Measurements from ENCODE around the gene ZYX. TPM values are rescaled to one million over a fixed set of nuclear protein-coding genes. Genes with fewer than 3 reads are reported as not detected.
"Not testable (repeated sequence)": the region's sequence is repeated elsewhere in the genome, so short reads cannot be mapped to it uniquely, and the experiment has no call there.

The ZYX gene
- total RNA-seq, 1 experiment from 2014 or later, result 12.0 TPM

DNA sequence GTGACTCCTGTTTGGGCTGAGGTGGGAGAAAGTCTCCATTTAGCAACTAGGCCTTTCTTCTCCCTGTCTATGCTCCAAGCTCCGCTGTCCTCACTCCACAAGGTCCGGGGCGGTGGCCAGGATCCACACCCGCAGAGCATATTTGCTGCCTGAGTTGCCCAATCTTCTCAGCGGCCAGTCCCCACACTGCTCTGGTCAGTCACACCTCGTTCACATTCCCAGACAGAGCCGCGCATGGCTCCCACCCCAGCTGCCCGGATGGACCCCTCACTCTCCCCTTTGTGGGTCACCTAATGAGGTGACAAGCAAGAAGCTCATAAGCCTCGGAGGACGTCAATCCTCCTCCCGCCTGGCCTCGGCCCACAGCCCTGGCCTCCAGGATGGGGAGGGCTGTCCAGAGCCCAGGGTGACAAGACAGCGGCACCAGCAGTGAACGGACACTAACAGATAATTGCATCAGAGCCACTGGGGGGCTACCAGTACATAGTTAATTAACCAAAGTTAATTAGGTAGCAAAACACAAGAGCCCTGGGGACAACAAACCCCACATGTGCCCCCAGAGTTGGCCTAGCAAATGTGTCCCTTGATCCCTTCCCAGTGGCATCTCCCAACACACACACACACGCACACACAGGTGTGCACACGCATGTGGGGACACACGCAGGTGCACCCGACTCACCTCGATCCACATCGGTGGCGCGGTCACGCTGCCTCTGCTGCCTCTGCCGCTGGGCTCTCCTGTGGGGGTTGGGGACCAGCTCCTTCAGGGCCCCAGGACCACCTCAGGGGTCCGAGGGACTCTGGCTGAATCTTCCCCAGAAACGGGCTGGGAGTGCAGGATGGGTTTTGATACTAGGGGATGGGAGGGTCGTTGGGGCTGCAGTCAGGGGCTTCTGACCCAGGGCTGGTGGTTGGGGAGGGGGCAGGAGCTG lies 15.7 kb downstream of the ZYX start:
- Histone ChIP-seq H3K27ac (ENCODE audit: low read length) (no peak overlapping the region), H3K4me2 (ENCODE audit: low read depth, low read length, poor library complexity, severe bottlenecking) (no peak overlapping the region), H3K27me3 (ENCODE audit: low read length) (no peaks in the 10 kb centered on the region), H3K9me3 (ENCODE audit: low read length) (no peaks in the 10 kb centered on the region), H3K4me1 (ENCODE audit: low read length) (no peaks in the 10 kb centered on the region), H3K4me3 (ENCODE audit: low read length) (no peak overlapping the region), H3K79me2 (ENCODE audit: low read length) (no peaks in the 10 kb centered on the region), H4K20me1 (ENCODE audit: insufficient read depth, low read depth, low read length) (no peaks in the 10 kb centered on the region), H3K9me2 (replicated peaks; ENCODE audit: insufficient read depth, low read length) (no peaks in the 10 kb centered on the region), H3K36me3 (ENCODE audit: insufficient read depth, low read length) (no peaks in the 10 kb centered on the region), H2AFZ (ENCODE audit: low read length) (no peak overlapping the region), H3K9ac (ENCODE audit: low read length) (no peak overlapping the region)
- DNase-seq, result no peak

DNA sequence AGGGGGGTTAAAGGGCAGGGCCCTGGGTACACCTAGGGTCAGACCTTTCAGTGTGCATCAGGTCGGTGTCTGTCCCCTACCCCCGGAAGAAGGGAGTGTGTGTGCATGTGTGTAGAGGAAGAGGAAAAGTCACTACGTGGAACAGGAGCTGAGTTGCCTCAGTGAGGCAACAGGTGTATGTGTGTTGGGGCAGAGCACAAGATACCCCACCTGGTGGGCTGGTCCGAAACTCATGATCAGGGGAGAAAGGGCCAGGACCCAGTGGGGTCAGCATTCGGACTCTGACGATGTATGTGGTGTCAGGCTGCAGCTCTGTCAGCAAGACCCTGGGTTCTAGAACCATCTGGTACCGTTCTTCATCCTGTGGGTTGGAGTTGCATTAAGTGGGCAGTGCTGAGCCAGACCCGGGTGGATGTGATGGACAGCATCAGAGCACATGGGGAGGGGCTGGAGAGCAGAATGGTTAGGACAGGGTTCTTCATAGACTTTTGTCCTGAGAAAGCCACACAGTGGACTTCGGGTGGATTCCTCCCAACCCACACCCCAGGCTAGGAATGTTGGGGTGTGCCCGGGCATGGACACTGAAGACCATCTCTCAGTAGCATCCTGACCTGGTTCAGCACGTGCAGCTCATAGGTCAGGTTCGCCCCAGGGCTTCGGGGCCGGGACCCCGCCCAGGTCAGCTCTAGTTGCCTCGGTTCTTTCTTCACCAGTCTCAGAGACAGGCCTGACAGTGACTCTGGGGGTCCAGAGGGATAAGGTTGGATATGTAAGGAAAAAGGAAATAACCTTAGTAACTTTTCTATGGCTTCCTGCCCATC lies 16.8 kb downstream of the ZYX start:
- Histone ChIP-seq H3K9me2 (replicated peaks; ENCODE audit: insufficient read depth, low read length) (no peaks in the 10 kb centered on the region), H3K27ac (ENCODE audit: low read length) (no peak overlapping the region), H3K4me3 (ENCODE audit: low read length) (no peak overlapping the region), H3K9me3 (ENCODE audit: low read length) (no peaks in the 10 kb centered on the region), H3K27me3 (ENCODE audit: low read length) (no peaks in the 10 kb centered on the region), H3K4me1 (ENCODE audit: low read length) (no peaks in the 10 kb centered on the region), H3K9ac (ENCODE audit: low read length) (no peak overlapping the region), H3K36me3 (ENCODE audit: insufficient read depth, low read length) (no peaks in the 10 kb centered on the region), H3K79me2 (ENCODE audit: low read length) (no peaks in the 10 kb centered on the region), H4K20me1 (ENCODE audit: insufficient read depth, low read depth, low read length) (no peaks in the 10 kb centered on the region), H3K4me2 (ENCODE audit: low read depth, low read length, poor library complexity, severe bottlenecking) (no peak overlapping the region), H2AFZ (ENCODE audit: low read length) (no peak overlapping the region)
- DNase-seq, result no peak

DNA sequence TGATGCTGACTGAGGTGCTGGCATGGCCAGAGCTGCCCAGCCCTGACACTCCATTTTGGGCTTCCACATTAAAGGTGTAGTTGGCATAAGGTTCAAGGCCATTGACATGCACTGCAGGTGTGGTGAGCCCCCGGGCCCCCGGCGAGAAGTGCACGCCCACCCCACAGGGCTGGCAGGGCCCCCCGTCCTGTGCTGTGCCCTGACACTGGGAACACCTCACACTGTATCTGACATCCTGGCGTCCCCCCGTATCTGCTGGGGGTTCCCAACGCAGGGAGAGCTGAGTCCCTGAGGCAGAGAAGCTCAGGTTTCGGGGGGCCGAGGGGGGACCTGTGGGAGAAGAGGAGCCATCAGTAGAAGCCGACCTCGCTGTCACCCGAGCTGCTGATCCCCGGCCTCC lies 17.5 kb downstream of the ZYX start:
- H3K4me2 ChIP-seq (ENCODE audit: low read depth, low read length, poor library complexity, severe bottlenecking), result no peak overlapping the region
- no peaks in the 10 kb centered on the region for H3K9me2 ChIP-seq (replicated peaks; ENCODE audit: insufficient read depth, low read length)
- DNase-seq, result no peak
- no peaks in the 10 kb centered on the region for H3K9me3 ChIP-seq (ENCODE audit: low read length)
- no peaks in the 10 kb centered on the region for H3K36me3 ChIP-seq (ENCODE audit: insufficient read depth, low read length)
- H3K4me1 ChIP-seq (ENCODE audit: low read length), result no peaks in the 10 kb centered on the region
- H3K4me3 ChIP-seq (ENCODE audit: low read length), result no peak overlapping the region
- no peaks in the 10 kb centered on the region for H4K20me1 ChIP-seq (ENCODE audit: insufficient read depth, low read depth, low read length)
- H3K9ac ChIP-seq (ENCODE audit: low read length), result no peak overlapping the region
- no peaks in the 10 kb centered on the region for H3K27me3 ChIP-seq (ENCODE audit: low read length)
- H3K79me2 ChIP-seq (ENCODE audit: low read length), result no peaks in the 10 kb centered on the region
- no peak overlapping the region for H2AFZ ChIP-seq (ENCODE audit: low read length)
- H3K27ac ChIP-seq (ENCODE audit: low read length), result no peak overlapping the region

DNA sequence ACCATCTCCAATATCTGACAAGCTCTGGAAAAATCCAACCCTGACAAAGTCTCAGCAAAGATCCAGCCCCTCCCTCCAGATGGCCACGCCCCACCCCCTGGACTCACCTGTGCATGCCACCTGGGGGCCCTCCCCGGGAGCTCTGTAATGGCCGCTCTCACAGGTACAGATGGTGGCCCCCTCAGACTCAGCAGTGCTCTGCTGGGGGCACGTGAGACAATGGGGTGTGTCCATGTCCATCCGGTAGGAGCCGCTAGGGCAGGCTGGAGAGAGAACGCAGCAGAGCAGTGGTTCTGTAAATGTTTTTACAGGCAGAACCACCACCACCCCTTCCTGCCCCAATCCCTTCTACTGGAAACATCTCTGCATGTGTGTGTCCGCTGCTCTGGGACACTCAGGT lies 18.0 kb downstream of the ZYX start:
- Histone ChIP-seq H3K79me2 (ENCODE audit: low read length) (no peaks in the 10 kb centered on the region), H4K20me1 (ENCODE audit: insufficient read depth, low read depth, low read length) (no peaks in the 10 kb centered on the region), H2AFZ (ENCODE audit: low read length) (no peak overlapping the region), H3K27me3 (ENCODE audit: low read length) (no peaks in the 10 kb centered on the region), H3K4me2 (ENCODE audit: low read depth, low read length, poor library complexity, severe bottlenecking) (no peak overlapping the region), H3K9me3 (ENCODE audit: low read length) (no peaks in the 10 kb centered on the region), H3K27ac (ENCODE audit: low read length) (no peak overlapping the region), H3K9ac (ENCODE audit: low read length) (no peak overlapping the region), H3K9me2 (replicated peaks; ENCODE audit: insufficient read depth, low read length) (no peaks in the 10 kb centered on the region), H3K4me3 (ENCODE audit: low read length) (no peak overlapping the region), H3K4me1 (ENCODE audit: low read length) (no peaks in the 10 kb centered on the region), H3K36me3 (ENCODE audit: insufficient read depth, low read length) (no peaks in the 10 kb centered on the region)
- DNase-seq, result no peak

DNA sequence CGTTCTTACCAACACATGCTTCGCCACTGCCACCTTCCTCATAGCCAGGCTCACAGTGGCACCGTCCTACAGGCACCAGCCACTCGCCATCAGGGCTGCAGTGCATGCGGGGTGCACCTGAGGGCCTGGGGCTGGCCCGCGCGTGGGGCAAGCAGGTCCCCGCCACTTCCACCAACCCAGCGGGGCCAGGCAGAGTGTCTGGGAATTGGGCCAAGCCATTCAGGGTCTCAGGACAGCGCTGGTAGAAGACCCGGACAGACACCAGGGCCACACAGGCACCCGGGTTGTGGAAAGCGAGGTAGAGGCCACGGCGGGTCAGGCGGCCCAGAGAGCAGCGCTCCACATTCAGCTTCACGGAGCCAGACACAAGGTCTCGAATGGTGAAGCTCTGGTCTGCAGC lies 18.5 kb downstream of the ZYX start:
- Histone ChIP-seq H4K20me1 (ENCODE audit: insufficient read depth, low read depth, low read length) (no peaks in the 10 kb centered on the region), H3K9me2 (replicated peaks; ENCODE audit: insufficient read depth, low read length) (no peaks in the 10 kb centered on the region), H3K27me3 (ENCODE audit: low read length) (no peaks in the 10 kb centered on the region), H3K9ac (ENCODE audit: low read length) (no peak overlapping the region), H2AFZ (ENCODE audit: low read length) (no peak overlapping the region), H3K4me3 (ENCODE audit: low read length) (no peak overlapping the region), H3K36me3 (ENCODE audit: insufficient read depth, low read length) (no peaks in the 10 kb centered on the region), H3K4me1 (ENCODE audit: low read length) (no peaks in the 10 kb centered on the region), H3K79me2 (ENCODE audit: low read length) (no peaks in the 10 kb centered on the region), H3K27ac (ENCODE audit: low read length) (no peak overlapping the region), H3K9me3 (ENCODE audit: low read length) (no peaks in the 10 kb centered on the region), H3K4me2 (ENCODE audit: low read depth, low read length, poor library complexity, severe bottlenecking) (no peak overlapping the region)
- no peak for DNase-seq

DNA sequence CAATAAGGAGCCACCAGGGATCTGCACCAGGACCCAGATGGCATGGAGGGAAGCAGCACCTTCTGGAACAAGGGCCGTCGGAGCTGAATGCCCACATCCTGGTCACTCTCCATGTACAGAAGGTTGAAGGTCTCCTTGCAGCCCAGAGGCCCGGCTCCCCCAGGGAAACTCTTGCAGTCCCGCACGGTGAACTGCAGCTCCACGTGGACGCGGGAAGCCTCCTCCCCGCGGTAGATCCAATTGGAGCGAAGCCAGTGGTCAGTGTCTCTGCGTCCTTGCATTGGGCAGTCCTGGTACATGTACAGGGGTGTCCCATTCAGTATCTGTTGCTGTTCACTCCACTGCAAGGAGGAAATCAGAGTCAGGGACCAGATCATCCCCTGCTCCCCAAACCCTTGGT lies 20.1 kb downstream of the ZYX start:
- H3K4me2 ChIP-seq (ENCODE audit: low read depth, low read length, poor library complexity, severe bottlenecking), result no peak overlapping the region
- H3K36me3 ChIP-seq (ENCODE audit: insufficient read depth, low read length), result no peaks in the 10 kb centered on the region
- no peak overlapping the region for H3K4me3 ChIP-seq (ENCODE audit: low read length)
- H4K20me1 ChIP-seq (ENCODE audit: insufficient read depth, low read depth, low read length), result no peaks in the 10 kb centered on the region
- no peaks in the 10 kb centered on the region for H3K79me2 ChIP-seq (ENCODE audit: low read length)
- H2AFZ ChIP-seq (ENCODE audit: low read length), result no peak overlapping the region
- no peaks in the 10 kb centered on the region for H3K9me3 ChIP-seq (ENCODE audit: low read length)
- no peak overlapping the region for H3K27ac ChIP-seq (ENCODE audit: low read length)
- H3K9me2 ChIP-seq (replicated peaks; ENCODE audit: insufficient read depth, low read length), result no peaks in the 10 kb centered on the region
- DNase-seq, result no peak
- H3K27me3 ChIP-seq (ENCODE audit: low read length), result no peaks in the 10 kb centered on the region
- H3K9ac ChIP-seq (ENCODE audit: low read length), result no peak overlapping the region
- no peaks in the 10 kb centered on the region for H3K4me1 ChIP-seq (ENCODE audit: low read length)

DNA sequence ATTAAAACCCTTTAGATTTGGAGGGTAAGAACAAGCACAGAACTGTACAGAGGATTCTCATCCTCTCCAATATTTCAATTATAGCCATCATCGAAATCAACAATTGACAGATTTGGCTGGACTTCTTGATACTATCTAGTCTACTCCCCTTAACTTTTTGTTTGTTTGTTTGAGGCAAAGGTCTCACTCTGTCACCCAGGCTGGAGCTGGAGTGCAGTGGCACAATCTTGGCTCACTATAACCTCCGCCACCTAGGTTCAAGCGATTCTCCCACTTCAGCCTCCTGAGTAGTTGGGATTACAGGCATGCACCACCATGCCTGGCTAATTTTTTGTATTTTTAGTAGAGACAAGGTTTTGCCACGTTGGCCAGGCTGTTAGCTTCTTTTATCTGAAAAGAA lies 21.1 kb downstream of the ZYX start:
- not testable (repeated sequence) for H3K79me2 ChIP-seq (ENCODE audit: low read length); H3K9me2 ChIP-seq (replicated peaks; ENCODE audit: insufficient read depth, low read length); H3K4me2 ChIP-seq (ENCODE audit: low read depth, low read length, poor library complexity, severe bottlenecking); H2AFZ ChIP-seq (ENCODE audit: low read length); H3K36me3 ChIP-seq (ENCODE audit: insufficient read depth, low read length); DNase-seq; H4K20me1 ChIP-seq (ENCODE audit: insufficient read depth, low read depth, low read length); H3K9me3 ChIP-seq (ENCODE audit: low read length); H3K27me3 ChIP-seq (ENCODE audit: low read length); H3K27ac ChIP-seq (ENCODE audit: low read length); H3K4me3 ChIP-seq (ENCODE audit: low read length); H3K4me1 ChIP-seq (ENCODE audit: low read length); H3K9ac ChIP-seq (ENCODE audit: low read length)

DNA sequence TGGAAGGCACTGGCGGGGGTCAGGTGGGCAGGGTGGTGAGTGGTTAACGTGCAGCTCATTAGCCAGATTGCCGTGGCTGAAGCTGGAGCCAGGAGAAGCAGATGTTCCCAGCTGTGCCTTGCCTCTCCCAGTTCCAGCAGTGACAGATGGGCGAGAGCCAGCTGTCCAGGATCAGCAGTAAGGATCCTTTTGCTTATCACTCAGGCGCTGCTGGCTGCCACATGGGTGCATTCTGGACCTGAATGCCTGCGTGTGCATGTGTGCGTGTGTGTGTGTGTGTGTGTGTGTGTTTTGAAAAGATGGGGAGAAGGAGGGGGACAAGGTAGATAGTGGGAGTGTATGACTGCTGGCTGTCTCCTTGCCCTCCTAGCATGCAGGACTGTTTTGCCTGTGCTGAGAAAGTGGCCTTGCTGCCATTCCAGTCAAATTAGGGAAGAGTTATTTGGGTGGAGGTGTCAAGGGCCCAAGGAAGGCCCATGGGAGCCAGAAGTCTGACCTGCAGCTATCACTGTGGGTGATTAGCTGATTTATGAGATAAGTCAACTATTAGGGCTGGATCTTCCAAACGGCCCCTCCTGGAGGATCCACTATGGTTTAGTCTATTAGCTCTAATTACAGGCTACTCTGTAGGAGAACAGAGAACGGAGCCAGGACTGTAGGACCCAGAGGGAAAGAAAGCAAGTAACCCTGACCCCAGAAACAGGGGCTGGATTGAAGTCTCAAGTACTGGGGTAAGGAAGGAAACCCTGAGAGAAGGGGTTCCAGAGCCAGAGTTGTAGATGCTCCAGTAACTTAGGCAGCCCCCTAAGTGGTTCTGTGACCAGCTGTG lies 24.2 kb downstream of the ZYX start:
- Histone ChIP-seq H2AFZ (ENCODE audit: low read length) (no peak overlapping the region), H3K4me2 (ENCODE audit: low read depth, low read length, poor library complexity, severe bottlenecking) (no peak overlapping the region), H3K4me1 (ENCODE audit: low read length) (peaks cover 3% of the 10 kb centered on the region)

More for the DNA sequence above, 24.2 kb downstream of the ZYX start:
- Histone ChIP-seq H3K27ac (ENCODE audit: low read length) (no peak overlapping the region), H3K79me2 (ENCODE audit: low read length) (no peaks in the 10 kb centered on the region), H3K4me3 (ENCODE audit: low read length) (no peak overlapping the region), H3K9me2 (replicated peaks; ENCODE audit: insufficient read depth, low read length) (no peaks in the 10 kb centered on the region), H3K27me3 (ENCODE audit: low read length) (no peaks in the 10 kb centered on the region), H3K9ac (ENCODE audit: low read length) (no peak overlapping the region), H3K36me3 (ENCODE audit: insufficient read depth, low read length) (no peaks in the 10 kb centered on the region), H4K20me1 (ENCODE audit: insufficient read depth, low read depth, low read length) (no peaks in the 10 kb centered on the region), H3K9me3 (ENCODE audit: low read length) (no peaks in the 10 kb centered on the region)
- no peak for DNase-seq
